ENCODE data around the gene CCNO. TPM values are rescaled to one million over a fixed set of nuclear protein-coding genes. Genes with fewer than 3 reads are reported as not detected.

Gene CCNO
- total RNA-seq, 1 experiment from 2014 or later = 12.1 TPM

DNA sequence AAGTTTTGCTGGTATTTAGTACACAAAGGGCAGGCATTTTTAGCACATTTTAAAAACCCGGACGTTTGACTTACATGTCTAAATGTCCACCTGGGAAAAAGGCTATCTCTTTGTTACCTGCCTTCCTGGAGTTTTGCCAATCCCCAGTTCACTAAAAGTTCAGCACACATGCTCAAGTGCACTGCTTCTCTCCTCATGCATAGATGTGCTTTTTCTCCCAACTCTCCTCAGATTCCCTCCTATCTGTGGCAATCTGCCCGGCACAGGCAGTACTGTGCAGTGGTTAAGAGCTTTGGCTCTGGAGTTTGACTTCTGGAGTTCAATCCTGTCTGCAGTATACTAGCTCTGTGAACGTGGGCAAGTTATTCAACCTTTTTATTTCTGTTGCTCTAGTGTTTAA is 8.3 kb upstream of the CCNO start:
- no peak overlapping the region for H3K27ac ChIP-seq (ENCODE audit: low read depth, low read length)
- no peaks in the 10 kb centered on the region for H3K27me3 ChIP-seq (ENCODE audit: insufficient read depth, low read length)
- RAD21 ChIA-PET (ENCODE audit: low non-redundant PET in 1 of 2, low total read pairs in 2 of 2, uncharacterized antibody in 2 of 2, unreplicated experiment in 2 of 2) = no interaction called here
- H3K4me1 ChIP-seq (ENCODE audit: control insufficient read depth in 1 of 2, insufficient read depth in 2 of 2, low read length in 2 of 2) = 0 out of 4 replicates have a peak, but pooled peaks cover 0 to 3% of the 10 kb centered on the region in 2 experiments
- H3K9ac ChIP-seq (ENCODE audit: low read length) = no peak overlapping the region
- no peak overlapping the region for H3K4me2 ChIP-seq (ENCODE audit: low read length)
- CTCF ChIA-PET = no interaction called here
- no peak overlapping the region for H3K4me3 ChIP-seq (replicated peaks in 1 of 2; ENCODE audit: low read depth in 1 of 2, low read length in 2 of 2)
- no peak for DNase-seq (ENCODE audit: low read depth, low spot score)
- POLR2A ChIA-PET = no interaction called here
- ATAC-seq = no peak
- H3K36me3 ChIP-seq (ENCODE audit: control insufficient read depth in 1 of 2, insufficient read depth in 2 of 2, low read length in 2 of 2) = no peaks in the 10 kb centered on the region
- H3K79me2 ChIP-seq (ENCODE audit: insufficient read depth, low read length) = no peaks in the 10 kb centered on the region
- BruUV-seq (replicated peaks) = no TSS peak
- no peaks in the 10 kb centered on the region for H4K20me1 ChIP-seq (ENCODE audit: insufficient read depth)
- H3K9me3 ChIP-seq (ENCODE audit: control insufficient read depth in 1 of 2, insufficient read depth in 1 of 2, low read depth in 1 of 2, low read length in 2 of 2) = no peaks in the 10 kb centered on the region
- TF ChIP-seq YY1 (IDR thresholded peaks at IDR 0.05; ENCODE audit: extremely low read depth, insufficient replicate concordance, low read depth, low read length) (no peak), TCF7L2 (IDR thresholded peaks at IDR 0.05; ENCODE audit: borderline replicate concordance, extremely low read depth, insufficient read depth, insufficient read length) (no peak), SRF (IDR thresholded peaks at IDR 0.05; ENCODE audit: low read depth) (no peak), CBX3 (IDR thresholded peaks at IDR 0.05; ENCODE audit: low read depth) (no peak), JUND (IDR thresholded peaks at IDR 0.05) (no peak), ZNF274 (IDR thresholded peaks at IDR 0.05; ENCODE audit: low read depth, low read length) (no peak), SIN3A (IDR thresholded peaks at IDR 0.05; ENCODE audit: low read depth) (no peak), POLR2A (IDR thresholded peaks at IDR 0.05; ENCODE audit: borderline replicate concordance, extremely low read depth, insufficient read depth, insufficient read length) (no peak)
- TF ChIP-seq, protein P1, sequence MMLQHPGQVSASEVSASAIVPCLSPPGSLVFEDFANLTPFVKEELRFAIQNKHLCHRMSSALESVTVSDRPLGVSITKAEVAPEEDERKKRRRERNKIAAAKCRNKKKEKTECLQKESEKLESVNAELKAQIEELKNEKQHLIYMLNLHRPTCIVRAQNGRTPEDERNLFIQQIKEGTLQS (IDR thresholded peaks at IDR 0.05) = no peak
- intact Hi-C loops (cut with micrococcal nuclease) = no loop called here
- H3K9me2 ChIP-seq (ENCODE audit: insufficient read depth) = no peaks in the 10 kb centered on the region
- no peak overlapping the region for H2AFZ ChIP-seq (ENCODE audit: low read depth, low read length, poor library complexity, severe bottlenecking)

- H2AFZ ChIP-seq (ENCODE audit: low read depth, low read length, poor library complexity, severe bottlenecking) = no peak overlapping the region
- H3K4me2 ChIP-seq (ENCODE audit: low read length) = no peak overlapping the region
- ChIA-PET POLR2A (no interaction called here), RAD21 (ENCODE audit: low non-redundant PET in 1 of 2, low total read pairs in 2 of 2, uncharacterized antibody in 2 of 2, unreplicated experiment in 2 of 2) (no interaction called here), CTCF (no interaction called here)
- no peaks in the 10 kb centered on the region for H3K9me3 ChIP-seq (ENCODE audit: control insufficient read depth in 1 of 2, insufficient read depth in 1 of 2, low read depth in 1 of 2, low read length in 2 of 2)
- H3K79me2 ChIP-seq (ENCODE audit: insufficient read depth, low read length) = no peaks in the 10 kb centered on the region
- H3K36me3 ChIP-seq (ENCODE audit: control insufficient read depth in 1 of 2, insufficient read depth in 2 of 2, low read length in 2 of 2) = no peaks in the 10 kb centered on the region
- ATAC-seq (no peak), DNase-seq (ENCODE audit: low read depth, low spot score) (no peak)
- no peaks in the 10 kb centered on the region for H4K20me1 ChIP-seq (ENCODE audit: insufficient read depth)
- no peaks in the 10 kb centered on the region for H3K9me2 ChIP-seq (ENCODE audit: insufficient read depth)
- intact Hi-C loops (cut with micrococcal nuclease) = no loop called here
- no peak overlapping the region for H3K4me3 ChIP-seq (replicated peaks in 1 of 2; ENCODE audit: low read depth in 1 of 2, low read length in 2 of 2)
- no peak overlapping the region for H3K27ac ChIP-seq (ENCODE audit: low read depth, low read length)
- BruUV-seq (replicated peaks) = no TSS peak
- peaks cover 10 to 28% of the 10 kb centered on the region in 2 experiments; a peak in 3 of 4 replicates for H3K4me1 ChIP-seq (ENCODE audit: control insufficient read depth in 1 of 2, insufficient read depth in 2 of 2, low read length in 2 of 2)
- no peak overlapping the region for H3K9ac ChIP-seq (ENCODE audit: low read length)
- H3K27me3 ChIP-seq (ENCODE audit: insufficient read depth, low read length) = no peaks in the 10 kb centered on the region
- no peak for TF ChIP-seq ZBTB33 (IDR thresholded peaks at IDR 0.05; ENCODE audit: extremely low read depth, insufficient replicate concordance, low read length)
- TF ChIP-seq, protein P2, sequence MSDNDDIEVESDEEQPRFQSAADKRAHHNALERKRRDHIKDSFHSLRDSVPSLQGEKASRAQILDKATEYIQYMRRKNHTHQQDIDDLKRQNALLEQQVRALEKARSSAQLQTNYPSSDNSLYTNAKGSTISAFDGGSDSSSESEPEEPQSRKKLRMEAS (IDR thresholded peaks at IDR 0.05) = no peak
- no peak for TF ChIP-seq SIN3A (IDR thresholded peaks at IDR 0.05; ENCODE audit: low read depth)
- TF ChIP-seq RAD21 (IDR thresholded peaks at IDR 0.05; ENCODE audit: low read depth) = no peak
- TF ChIP-seq CEBPB (IDR thresholded peaks at IDR 0.05; ENCODE audit: low read depth) = no peak
- TF ChIP-seq, protein P3, sequence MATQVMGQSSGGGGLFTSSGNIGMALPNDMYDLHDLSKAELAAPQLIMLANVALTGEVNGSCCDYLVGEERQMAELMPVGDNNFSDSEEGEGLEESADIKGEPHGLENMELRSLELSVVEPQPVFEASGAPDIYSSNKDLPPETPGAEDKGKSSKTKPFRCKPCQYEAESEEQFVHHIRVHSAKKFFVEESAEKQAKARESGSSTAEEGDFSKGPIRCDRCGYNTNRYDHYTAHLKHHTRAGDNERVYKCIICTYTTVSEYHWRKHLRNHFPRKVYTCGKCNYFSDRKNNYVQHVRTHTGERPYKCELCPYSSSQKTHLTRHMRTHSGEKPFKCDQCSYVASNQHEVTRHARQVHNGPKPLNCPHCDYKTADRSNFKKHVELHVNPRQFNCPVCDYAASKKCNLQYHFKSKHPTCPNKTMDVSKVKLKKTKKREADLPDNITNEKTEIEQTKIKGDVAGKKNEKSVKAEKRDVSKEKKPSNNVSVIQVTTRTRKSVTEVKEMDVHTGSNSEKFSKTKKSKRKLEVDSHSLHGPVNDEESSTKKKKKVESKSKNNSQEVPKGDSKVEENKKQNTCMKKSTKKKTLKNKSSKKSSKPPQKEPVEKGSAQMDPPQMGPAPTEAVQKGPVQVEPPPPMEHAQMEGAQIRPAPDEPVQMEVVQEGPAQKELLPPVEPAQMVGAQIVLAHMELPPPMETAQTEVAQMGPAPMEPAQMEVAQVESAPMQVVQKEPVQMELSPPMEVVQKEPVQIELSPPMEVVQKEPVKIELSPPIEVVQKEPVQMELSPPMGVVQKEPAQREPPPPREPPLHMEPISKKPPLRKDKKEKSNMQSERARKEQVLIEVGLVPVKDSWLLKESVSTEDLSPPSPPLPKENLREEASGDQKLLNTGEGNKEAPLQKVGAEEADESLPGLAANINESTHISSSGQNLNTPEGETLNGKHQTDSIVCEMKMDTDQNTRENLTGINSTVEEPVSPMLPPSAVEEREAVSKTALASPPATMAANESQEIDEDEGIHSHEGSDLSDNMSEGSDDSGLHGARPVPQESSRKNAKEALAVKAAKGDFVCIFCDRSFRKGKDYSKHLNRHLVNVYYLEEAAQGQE (IDR thresholded peaks at IDR 0.05; ENCODE audit: low read depth) = no peak
- no peak for TF ChIP-seq ZNF274 (IDR thresholded peaks at IDR 0.05; ENCODE audit: low read depth, low read length)
- TF ChIP-seq SP1 (IDR thresholded peaks at IDR 0.05; ENCODE audit: low read depth) = no peak
- TF ChIP-seq ZFX (IDR thresholded peaks at IDR 0.05) = no peak
- no peak for TF ChIP-seq FOSL1 (IDR thresholded peaks at IDR 0.05; ENCODE audit: low read depth)
- TF ChIP-seq EZH2phosphoT487 (IDR thresholded peaks at IDR 0.05; ENCODE audit: borderline replicate concordance) = no peak
Measured at GRCh38 chr5:55236800-55237199, 3.4 kb upstream of the CCNO start.
